HL-60 (cell line): ENCODE data around the gene ADH7.

Source experiments
- POLR2AphosphoS5 ChIP-seq: IDR thresholded peaks from 2 replicates; pipeline ENCODE4 v1.6.1; 2012; ENCODE audit warnings: low read depth
- SPI1 ChIP-seq: IDR thresholded peaks from 2 replicates; pipeline ENCODE4 v1.6.1; 2012; ENCODE audit warnings: low read depth, mild to moderate bottlenecking, borderline replicate concordance
- TF ChIP-seq, protein P1 (sequence below): IDR thresholded peaks from one replicate; pipeline ENCODE4 v1.5.1; 2011; ENCODE audit warnings: low read length, control low read depth, inconsistent platforms; ENCODE audit not compliant: insufficient read depth
- TF ChIP-seq, protein P2 (sequence below): IDR thresholded peaks from 2 replicates; pipeline ENCODE4 v1.6.1; 2012; ENCODE audit warnings: low read depth; ENCODE audit not compliant: insufficient replicate concordance

DNA sequence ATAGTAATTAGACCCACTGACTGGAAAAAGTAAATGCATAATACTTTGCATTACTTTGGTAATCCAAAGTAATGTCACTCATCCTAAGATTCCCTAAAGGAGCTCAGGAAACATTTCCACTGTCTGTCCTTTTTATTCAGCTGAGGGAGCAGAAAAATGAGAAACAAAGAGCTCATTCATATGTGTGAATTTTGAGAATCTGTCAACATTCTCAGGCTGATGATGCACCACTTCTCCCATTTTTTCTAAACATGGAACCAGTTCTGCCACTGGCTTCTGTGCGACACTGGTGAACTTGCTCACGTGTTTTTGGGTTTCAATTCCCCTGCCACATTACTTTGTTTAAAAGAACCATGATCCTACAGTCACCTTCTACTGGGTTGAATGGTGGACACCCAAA, 28.4 kb upstream of the ADH7 start:
- TF ChIP-seq, protein P1, sequence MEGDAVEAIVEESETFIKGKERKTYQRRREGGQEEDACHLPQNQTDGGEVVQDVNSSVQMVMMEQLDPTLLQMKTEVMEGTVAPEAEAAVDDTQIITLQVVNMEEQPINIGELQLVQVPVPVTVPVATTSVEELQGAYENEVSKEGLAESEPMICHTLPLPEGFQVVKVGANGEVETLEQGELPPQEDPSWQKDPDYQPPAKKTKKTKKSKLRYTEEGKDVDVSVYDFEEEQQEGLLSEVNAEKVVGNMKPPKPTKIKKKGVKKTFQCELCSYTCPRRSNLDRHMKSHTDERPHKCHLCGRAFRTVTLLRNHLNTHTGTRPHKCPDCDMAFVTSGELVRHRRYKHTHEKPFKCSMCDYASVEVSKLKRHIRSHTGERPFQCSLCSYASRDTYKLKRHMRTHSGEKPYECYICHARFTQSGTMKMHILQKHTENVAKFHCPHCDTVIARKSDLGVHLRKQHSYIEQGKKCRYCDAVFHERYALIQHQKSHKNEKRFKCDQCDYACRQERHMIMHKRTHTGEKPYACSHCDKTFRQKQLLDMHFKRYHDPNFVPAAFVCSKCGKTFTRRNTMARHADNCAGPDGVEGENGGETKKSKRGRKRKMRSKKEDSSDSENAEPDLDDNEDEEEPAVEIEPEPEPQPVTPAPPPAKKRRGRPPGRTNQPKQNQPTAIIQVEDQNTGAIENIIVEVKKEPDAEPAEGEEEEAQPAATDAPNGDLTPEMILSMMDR: no peak
- TF ChIP-seq, protein P2, sequence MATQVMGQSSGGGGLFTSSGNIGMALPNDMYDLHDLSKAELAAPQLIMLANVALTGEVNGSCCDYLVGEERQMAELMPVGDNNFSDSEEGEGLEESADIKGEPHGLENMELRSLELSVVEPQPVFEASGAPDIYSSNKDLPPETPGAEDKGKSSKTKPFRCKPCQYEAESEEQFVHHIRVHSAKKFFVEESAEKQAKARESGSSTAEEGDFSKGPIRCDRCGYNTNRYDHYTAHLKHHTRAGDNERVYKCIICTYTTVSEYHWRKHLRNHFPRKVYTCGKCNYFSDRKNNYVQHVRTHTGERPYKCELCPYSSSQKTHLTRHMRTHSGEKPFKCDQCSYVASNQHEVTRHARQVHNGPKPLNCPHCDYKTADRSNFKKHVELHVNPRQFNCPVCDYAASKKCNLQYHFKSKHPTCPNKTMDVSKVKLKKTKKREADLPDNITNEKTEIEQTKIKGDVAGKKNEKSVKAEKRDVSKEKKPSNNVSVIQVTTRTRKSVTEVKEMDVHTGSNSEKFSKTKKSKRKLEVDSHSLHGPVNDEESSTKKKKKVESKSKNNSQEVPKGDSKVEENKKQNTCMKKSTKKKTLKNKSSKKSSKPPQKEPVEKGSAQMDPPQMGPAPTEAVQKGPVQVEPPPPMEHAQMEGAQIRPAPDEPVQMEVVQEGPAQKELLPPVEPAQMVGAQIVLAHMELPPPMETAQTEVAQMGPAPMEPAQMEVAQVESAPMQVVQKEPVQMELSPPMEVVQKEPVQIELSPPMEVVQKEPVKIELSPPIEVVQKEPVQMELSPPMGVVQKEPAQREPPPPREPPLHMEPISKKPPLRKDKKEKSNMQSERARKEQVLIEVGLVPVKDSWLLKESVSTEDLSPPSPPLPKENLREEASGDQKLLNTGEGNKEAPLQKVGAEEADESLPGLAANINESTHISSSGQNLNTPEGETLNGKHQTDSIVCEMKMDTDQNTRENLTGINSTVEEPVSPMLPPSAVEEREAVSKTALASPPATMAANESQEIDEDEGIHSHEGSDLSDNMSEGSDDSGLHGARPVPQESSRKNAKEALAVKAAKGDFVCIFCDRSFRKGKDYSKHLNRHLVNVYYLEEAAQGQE: no peak
- TF ChIP-seq POLR2AphosphoS5 (no peak), SPI1 (no peak)
